SU-DHL-6 (cell line): ENCODE data around the gene SIL1.

Experiments used
- H2AFZ ChIP-seq: fragments of 200-600 bp; sonication (generic); 2 replicates; pipeline ENCODE4 v1.6.1; 2014; ENCODE audit warnings: low read depth, mild to moderate bottlenecking, moderate library complexity, mixed read lengths, antibody characterized with exemption, low read length; ENCODE audit not compliant: severe bottlenecking
- H3F3A ChIP-seq: fragments of 200-600 bp; shearing (Covaris generic); 2 replicates; pipeline ENCODE4 v1.6.0; 2016; ENCODE audit warnings: antibody characterized with exemption, mild to moderate bottlenecking; ENCODE audit not compliant: insufficient read depth
- H3K27ac ChIP-seq: fragments of 200-600 bp; sonication (generic); 2 replicates; pipeline ENCODE4 v1.5.1; 2016; ENCODE audit warnings: low read depth, mild to moderate bottlenecking, low read length, moderate library complexity, mixed read lengths
- H3K27me3 ChIP-seq: fragments of 200-600 bp; sonication (generic), shearing (Covaris generic); 2 replicates; pipeline ENCODE4 v1.6.0; 2014; ENCODE audit warnings: mild to moderate bottlenecking, low read length
- H3K36me3 ChIP-seq: fragments of 200-600 bp; sonication (generic); 2 replicates; pipeline ENCODE4 v1.6.1; 2014; ENCODE audit warnings: mild to moderate bottlenecking, low read length, mixed read lengths
- H3K4me2 ChIP-seq: fragments of 300-600, 200-600 bp; shearing (Covaris generic), sonication (generic); 2 replicates; pipeline ENCODE4 v1.6.0; 2014; ENCODE audit warnings: low read length, low read depth, mild to moderate bottlenecking; ENCODE audit not compliant: poor library complexity, severe bottlenecking
- H3K4me3 ChIP-seq: fragments of 200-600 bp; sonication (generic); 2 replicates; pipeline ENCODE4 v1.5.1; 2014; ENCODE audit warnings: antibody characterized with exemption, low read length, mild to moderate bottlenecking, mixed read lengths; ENCODE audit not compliant: insufficient read depth, poor library complexity, severe bottlenecking
- H3K79me2 ChIP-seq: fragments of 200-600 bp; sonication (generic); 2 replicates; pipeline ENCODE4 v1.6.1; 2014; ENCODE audit warnings: mild to moderate bottlenecking, low read length, moderate library complexity; ENCODE audit not compliant: insufficient read depth
- H3K9ac ChIP-seq: fragments of 200-600 bp; sonication (generic); 2 replicates; pipeline ENCODE4 v1.7.0; 2014; ENCODE audit warnings: mild to moderate bottlenecking, low read length
- H3K9me2 ChIP-seq: fragments of 200-600 bp; sonication (generic); replicated peaks from 2 replicates; pipeline ENCODE4 v1.6.1; 2014; ENCODE audit warnings: low read length; ENCODE audit not compliant: insufficient read depth
- H3K9me3 ChIP-seq: fragments of 200-600 bp; sonication (generic); 2 replicates; pipeline ENCODE4 v1.6.1; 2014; ENCODE audit warnings: low read length, mixed read lengths; ENCODE audit not compliant: insufficient read depth
- H4K20me1 ChIP-seq: fragments of 200-600 bp; sonication (generic); 2 replicates; pipeline ENCODE4 v1.6.1; 2014; ENCODE audit warnings: low read depth, mild to moderate bottlenecking, antibody characterized with exemption, low read length, moderate library complexity, mixed read lengths
- CTCF ChIP-seq: fragments of 200-600 bp; sonication (generic); IDR thresholded peaks from one replicate; pipeline ENCODE4 v1.5.1; 2017; ENCODE audit warnings: antibody characterized with exemption, mild to moderate bottlenecking, low read length, moderate library complexity; ENCODE audit not compliant: insufficient read depth, poor library complexity, severe bottlenecking
- EZH2phosphoT487 ChIP-seq: fragments of 200-600 bp; sonication (generic), shearing (Covaris generic); conservative IDR thresholded peaks from 2 replicates; pipeline ENCODE4 v1.6.1; 2018; ENCODE audit warnings: mild to moderate bottlenecking, antibody characterized with exemption, low read length, moderate library complexity, mixed read lengths

The SIL1 gene

GRCh38 chr5:139197710-139198669 lies at the start of gene SIL1:
TSS of gene SIL1 (minus strand) at chr5:139198368. CDS start at chr5:139127843, 70,525 bp downstream.
- peaks cover 17% of the 10 kb centered on the region for H3K79me2 ChIP-seq
- peaks cover 8% of the 10 kb centered on the region; the same call in 1 of the 2 replicates for H3F3A ChIP-seq
- TF ChIP-seq EZH2phosphoT487, result no peak
- TF ChIP-seq CTCF, result no peak
- H3K9ac ChIP-seq, result peak within 1 kb of the TSS; percentile 91
- H2AFZ ChIP-seq, result peak within 1 kb of the TSS; percentile 100
- H4K20me1 ChIP-seq, result no peaks in the 10 kb centered on the region
- peak within 1 kb of the TSS; percentile 81 for H3K4me3 ChIP-seq
- H3K27ac ChIP-seq, result peak within 1 kb of the TSS; percentile 31
- no peaks in the 10 kb centered on the region for H3K27me3 ChIP-seq
- no peaks in the 10 kb centered on the region for H3K9me2 ChIP-seq
- H3K36me3 ChIP-seq, result no peaks in the 10 kb centered on the region
- H3K4me2 ChIP-seq, result peak within 1 kb of the TSS; percentile 100
- no peaks in the 10 kb centered on the region for H3K9me3 ChIP-seq

- Histone ChIP-seq H3K9ac (no peak overlapping the region), H3K27ac (no peak overlapping the region), H2AFZ (no peak overlapping the region), H3K36me3 (no peaks in the 10 kb centered on the region), H3F3A (no peaks in the 10 kb centered on the region), H3K4me2 (no peak overlapping the region), H3K9me2 (no peaks in the 10 kb centered on the region), H4K20me1 (no peaks in the 10 kb centered on the region), H3K4me3 (no peak overlapping the region), H3K9me3 (no peaks in the 10 kb centered on the region), H3K27me3 (no peaks in the 10 kb centered on the region), H3K79me2 (no peaks in the 10 kb centered on the region)
- TF ChIP-seq EZH2phosphoT487 (no peak), CTCF (no peak)
Measured at GRCh38 chr5:139246394-139246793, 48.2 kb upstream of the SIL1 start.

- Histone ChIP-seq H2AFZ (no peak overlapping the region), H3K4me2 (no peak overlapping the region), H3K9ac (no peak overlapping the region), H3K27me3 (no peaks in the 10 kb centered on the region), H3K79me2 (no peaks in the 10 kb centered on the region), H3K9me2 (no peaks in the 10 kb centered on the region), H3K4me3 (no peak overlapping the region), H4K20me1 (no peaks in the 10 kb centered on the region), H3K27ac (no peak overlapping the region), H3K9me3 (no peaks in the 10 kb centered on the region), H3F3A (no peaks in the 10 kb centered on the region), H3K36me3 (no peaks in the 10 kb centered on the region)
- no peak for TF ChIP-seq EZH2phosphoT487
- no peak for TF ChIP-seq CTCF
Measured at GRCh38 chr5:139245637-139246339, 47.6 kb upstream of the SIL1 start.
